Measurements from ENCODE around the gene ETV7. TPM values are rescaled to one million over a fixed set of nuclear protein-coding genes. Genes with fewer than 3 reads are reported as not detected.

The ETV7 gene
- total RNA-seq, 2 experiments from 2014 or later = 0.33 to 0.73 TPM

- intact Hi-C loops (cut with DNase I, micrococcal nuclease) = no loop called here
Measured at GRCh38 chr6:36329798-36330291, 57.6 kb downstream of the ETV7 start.

GRCh38 chr6:36328600-36328999, 58.9 kb downstream of the ETV7 start:
- Histone ChIP-seq H3K4me1 (ENCODE audit: insufficient read depth, low read length) (no peaks in the 10 kb centered on the region), H3K9me3 (ENCODE audit: control insufficient read depth in 1 of 2, insufficient read depth in 1 of 2, low read length in 2 of 2) (no peaks in the 10 kb centered on the region), H3K4me3 (ENCODE audit: low read length) (no peak overlapping the region), H3K27ac (ENCODE audit: low read depth in 1 of 2, low read length in 2 of 2) (no peak overlapping the region), H3K36me3 (ENCODE audit: insufficient read depth, low read length) (no peaks in the 10 kb centered on the region), H3K27me3 (ENCODE audit: control insufficient read depth in 1 of 2, insufficient read depth in 2 of 2, low read length in 2 of 2) (peaks cover 0 to 3% of the 10 kb centered on the region in 2 experiments)
- ATAC-seq (ENCODE audit: poor library complexity) = no peak
- no peak for TF ChIP-seq CTCF (IDR thresholded peaks at IDR 0.05)
- no peak overlapping the region for H3K27ac Mint-ChIP-seq
- intact Hi-C loops (cut with DNase I, micrococcal nuclease) = no loop called here
- H3K4me1 Mint-ChIP-seq (ENCODE audit: low read depth) = no peaks in the 10 kb centered on the region
- DNase-seq = no peak
- H3K9me3 Mint-ChIP-seq = no peaks in the 10 kb centered on the region
- ChIA-PET POLR2A (no interaction called here), CTCF (no interaction called here)
- H3K36me3 Mint-ChIP-seq (ENCODE audit: low read depth) = no peaks in the 10 kb centered on the region
- peaks cover 8% of the 10 kb centered on the region for H3K27me3 Mint-ChIP-seq
- H3K4me3 Mint-ChIP-seq = no peak overlapping the region

More at GRCh38 chr6:36329798-36330291, 57.6 kb downstream of the ETV7 start:
- ATAC-seq (ENCODE audit: poor library complexity) (no peak), DNase-seq (no peak)
- H3K4me3 ChIP-seq (ENCODE audit: low read length) = no peak overlapping the region
- no peaks in the 10 kb centered on the region for H3K9me3 ChIP-seq (ENCODE audit: control insufficient read depth in 1 of 2, insufficient read depth in 1 of 2, low read length in 2 of 2)
- H3K27ac Mint-ChIP-seq = no peak overlapping the region
- ChIA-PET POLR2A (no interaction called here), CTCF (interaction anchor here (2.2 kb wide), 1 partner anchor 27 kb away, joined by 7 read pairs; no protein-coding TSS in a partner anchor)
- H3K9me3 Mint-ChIP-seq = no peaks in the 10 kb centered on the region
- peaks cover 20% of the 10 kb centered on the region for H3K27me3 Mint-ChIP-seq
- H3K4me1 ChIP-seq (ENCODE audit: insufficient read depth, low read length) = no peaks in the 10 kb centered on the region
- no peaks in the 10 kb centered on the region for H3K4me1 Mint-ChIP-seq (ENCODE audit: low read depth)
- no peaks in the 10 kb centered on the region for H3K36me3 ChIP-seq (ENCODE audit: insufficient read depth, low read length)
- TF ChIP-seq CTCF (IDR thresholded peaks at IDR 0.05) = no peak
- no peak overlapping the region for H3K27ac ChIP-seq (ENCODE audit: low read depth in 1 of 2, low read length in 2 of 2)
- no peak overlapping the region for H3K4me3 Mint-ChIP-seq
- H3K27me3 ChIP-seq (ENCODE audit: control insufficient read depth in 1 of 2, insufficient read depth in 2 of 2, low read length in 2 of 2) = peaks cover 0 to 13% of the 10 kb centered on the region in 2 experiments
- H3K36me3 Mint-ChIP-seq (ENCODE audit: low read depth) = no peaks in the 10 kb centered on the region

DNA sequence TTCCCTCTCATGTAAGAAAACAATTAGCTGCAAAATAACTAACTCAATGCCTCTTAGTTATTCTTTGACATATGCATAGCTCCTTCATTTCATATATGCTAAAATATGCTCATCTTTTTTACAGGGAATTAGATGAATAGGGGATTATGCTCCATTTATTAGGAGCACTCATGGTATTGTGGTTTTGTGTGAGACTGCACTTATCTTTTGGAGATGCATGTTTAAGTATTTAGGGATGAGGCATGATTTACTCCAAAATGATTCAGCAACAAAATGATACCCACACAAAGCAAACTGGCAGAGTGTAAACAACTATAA, 59.6 kb downstream of the ETV7 start:
- TF ChIP-seq CTCF (IDR thresholded peaks at IDR 0.05) = no peak
- no peak overlapping the region for H3K27ac Mint-ChIP-seq
- Histone ChIP-seq H3K9me3 (ENCODE audit: control insufficient read depth in 1 of 2, insufficient read depth in 1 of 2, low read length in 2 of 2) (no peaks in the 10 kb centered on the region), H3K36me3 (ENCODE audit: insufficient read depth, low read length) (no peaks in the 10 kb centered on the region), H3K27ac (ENCODE audit: low read depth in 1 of 2, low read length in 2 of 2) (no peak overlapping the region), H3K27me3 (ENCODE audit: control insufficient read depth in 1 of 2, insufficient read depth in 2 of 2, low read length in 2 of 2) (no peaks in the 10 kb centered on the region), H3K4me3 (ENCODE audit: low read length) (no peak overlapping the region), H3K4me1 (ENCODE audit: insufficient read depth, low read length) (no peaks in the 10 kb centered on the region)
- no peak for ATAC-seq (ENCODE audit: poor library complexity)
- no peaks in the 10 kb centered on the region for H3K4me1 Mint-ChIP-seq (ENCODE audit: low read depth)
- ChIA-PET CTCF (interaction anchor here (0.7 to 2.3 kb wide), 2 partner anchors 13 to 25 kb away, joined by 3 to 8 read pairs; no protein-coding TSS in a partner anchor), POLR2A (interaction anchor here (0.6 kb wide), 1 partner anchor 100 kb away, joined by 3 read pairs; no protein-coding TSS in a partner anchor)
- intact Hi-C loops (cut with DNase I, micrococcal nuclease) = no loop called here
- no peaks in the 10 kb centered on the region for H3K36me3 Mint-ChIP-seq (ENCODE audit: low read depth)
- no peak for DNase-seq
- H3K4me3 Mint-ChIP-seq = no peak overlapping the region
- H3K9me3 Mint-ChIP-seq = no peaks in the 10 kb centered on the region
- peaks cover 2% of the 10 kb centered on the region for H3K27me3 Mint-ChIP-seq
